ENCODE measurements around the gene CPNE2. TPM values are rescaled to one million over a fixed set of nuclear protein-coding genes. Genes with fewer than 3 reads are reported as not detected.

Gene CPNE2
- total RNA-seq, 1 donor from 2014 or later: 14.6 TPM

DNA sequence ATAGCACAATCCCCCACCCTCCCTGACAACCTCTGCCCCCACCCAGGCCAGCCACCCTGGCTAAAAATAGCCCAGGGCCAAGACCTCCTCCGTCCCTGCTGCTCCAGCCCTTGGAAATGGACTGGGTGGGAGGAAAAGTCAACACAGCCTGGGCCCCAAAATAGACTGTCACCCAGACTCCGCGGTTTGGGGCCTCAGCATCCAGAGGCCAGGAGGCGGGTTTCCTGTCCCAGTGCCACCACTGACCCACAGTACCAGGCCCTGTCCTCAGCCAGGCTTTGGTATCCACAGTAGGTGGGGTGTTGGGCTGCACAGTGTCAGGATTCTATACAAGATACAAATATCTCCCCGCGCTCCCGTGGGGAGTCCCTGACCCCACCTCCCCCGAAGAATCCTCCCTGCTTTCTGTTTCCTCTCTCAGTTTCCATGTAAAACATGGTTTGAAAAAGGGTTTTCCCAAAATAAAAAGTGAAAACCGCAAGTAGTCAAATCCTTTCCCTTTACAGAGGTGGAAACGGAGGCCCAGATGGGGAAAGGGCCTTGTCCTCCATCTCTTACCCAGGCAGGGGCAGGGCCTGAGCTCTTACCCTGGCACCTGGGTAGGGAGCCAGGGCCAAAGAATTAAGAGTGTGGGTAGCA is 20.1 kb downstream of the CPNE2 start:
- DNase-seq (ENCODE audit: missing footprints): peak; percentile 27
- intact Hi-C loops (cut with DNase I): no loop called here
- no peak for ATAC-seq

DNA sequence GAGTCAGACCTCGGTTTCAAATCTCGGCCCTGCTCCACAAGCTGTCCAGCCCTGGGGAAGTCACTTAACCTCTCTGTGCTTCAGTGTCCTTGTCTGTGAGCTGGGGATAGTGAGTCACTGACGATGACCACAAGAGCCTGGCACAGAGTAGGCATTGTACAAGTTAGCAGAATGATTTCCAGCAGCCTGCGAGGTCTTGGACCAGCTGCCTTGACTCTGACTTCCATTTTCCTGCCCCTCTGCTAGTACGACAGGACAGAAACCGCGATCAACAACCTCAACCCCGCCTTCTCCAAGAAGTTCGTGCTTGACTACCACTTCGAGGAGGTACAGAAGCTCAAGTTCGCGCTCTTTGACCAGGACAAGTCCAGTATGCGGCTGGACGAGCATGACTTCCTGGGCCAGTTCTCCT is 20.7 kb downstream of the CPNE2 start:
- ATAC-seq (no peak), DNase-seq (ENCODE audit: missing footprints) (peak; percentile 41)
- intact Hi-C loops (cut with DNase I): no loop called here

DNA sequence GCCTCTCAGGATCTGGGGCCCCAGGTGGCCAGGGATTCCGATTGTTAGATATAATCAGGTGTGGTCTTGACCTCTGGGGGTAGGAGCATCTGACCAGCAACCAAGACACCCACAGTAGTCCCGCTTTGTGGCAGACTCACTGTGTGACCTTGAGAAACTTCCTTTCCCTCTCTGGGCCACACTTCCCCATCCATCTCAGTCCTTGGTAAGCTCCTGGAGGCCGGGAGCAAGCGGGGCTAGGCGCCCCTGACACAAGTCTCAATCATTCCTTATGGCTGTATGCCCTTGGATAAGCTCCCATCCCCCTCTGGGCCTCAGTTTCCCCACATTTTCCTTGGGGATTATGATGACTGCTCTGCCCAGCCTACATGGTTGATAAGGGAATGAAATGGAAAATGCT is 21.3 kb downstream of the CPNE2 start:
- ATAC-seq (no peak), DNase-seq (ENCODE audit: missing footprints) (peak; percentile 22)
- intact Hi-C loops (cut with DNase I): no loop called here

DNA sequence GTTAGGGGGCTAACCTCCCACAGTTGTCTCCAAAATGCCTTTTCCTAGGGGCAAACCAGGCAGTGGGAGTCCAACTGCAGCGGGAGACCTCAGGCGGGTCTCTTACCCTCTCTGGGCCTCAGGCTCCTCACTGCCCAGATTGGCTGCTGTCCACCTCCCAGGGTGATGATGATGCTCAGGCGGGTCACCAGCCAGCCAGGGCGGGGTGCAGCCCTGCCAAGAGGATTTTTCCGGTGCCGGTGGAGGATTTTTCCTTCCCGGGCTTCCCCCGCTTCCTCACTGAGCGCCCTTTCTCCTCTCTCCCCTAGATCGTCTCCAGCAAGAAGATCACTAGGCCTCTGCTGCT is 22.8 kb downstream of the CPNE2 start:
- ATAC-seq (no peak), DNase-seq (ENCODE audit: missing footprints) (peak; percentile 8)
- intact Hi-C loops (cut with DNase I): no loop called here

DNA sequence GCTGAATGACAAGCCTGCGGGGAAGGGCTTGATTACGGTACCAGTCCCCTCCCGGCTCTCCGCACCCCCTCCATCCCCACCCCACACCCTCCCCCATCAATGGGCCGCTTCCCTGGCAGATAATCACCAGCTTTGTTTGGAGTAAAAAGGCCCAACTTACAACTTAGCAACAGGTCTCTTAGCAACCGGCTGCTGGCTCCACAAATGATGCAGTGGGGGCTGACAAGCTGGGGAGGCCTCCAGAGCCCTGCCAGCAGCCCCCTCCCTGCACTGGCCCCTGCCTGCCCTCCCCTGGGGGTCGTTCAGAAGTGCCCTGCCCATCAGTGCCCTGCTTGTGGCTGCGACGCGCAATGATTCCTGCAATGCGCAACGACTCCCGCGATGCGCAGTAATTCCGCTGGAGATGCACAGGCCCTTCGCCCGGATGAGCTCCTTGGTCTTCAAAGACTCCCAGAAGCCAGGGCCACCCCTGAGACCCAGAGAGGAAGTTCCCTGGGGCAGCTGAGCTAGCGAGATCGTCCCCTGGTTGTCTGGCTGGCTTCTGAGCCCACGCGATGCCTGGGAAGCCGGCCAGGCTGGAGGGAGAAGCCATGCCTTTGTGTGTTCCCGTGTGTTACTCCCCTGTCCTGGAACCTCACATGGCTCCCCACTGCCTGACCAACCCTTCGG is 23.3 kb downstream of the CPNE2 start:
- DNase-seq (ENCODE audit: missing footprints) (peak; percentile 88), ATAC-seq (peak; percentile 73)
- intact Hi-C loops (cut with DNase I): no loop called here

DNA sequence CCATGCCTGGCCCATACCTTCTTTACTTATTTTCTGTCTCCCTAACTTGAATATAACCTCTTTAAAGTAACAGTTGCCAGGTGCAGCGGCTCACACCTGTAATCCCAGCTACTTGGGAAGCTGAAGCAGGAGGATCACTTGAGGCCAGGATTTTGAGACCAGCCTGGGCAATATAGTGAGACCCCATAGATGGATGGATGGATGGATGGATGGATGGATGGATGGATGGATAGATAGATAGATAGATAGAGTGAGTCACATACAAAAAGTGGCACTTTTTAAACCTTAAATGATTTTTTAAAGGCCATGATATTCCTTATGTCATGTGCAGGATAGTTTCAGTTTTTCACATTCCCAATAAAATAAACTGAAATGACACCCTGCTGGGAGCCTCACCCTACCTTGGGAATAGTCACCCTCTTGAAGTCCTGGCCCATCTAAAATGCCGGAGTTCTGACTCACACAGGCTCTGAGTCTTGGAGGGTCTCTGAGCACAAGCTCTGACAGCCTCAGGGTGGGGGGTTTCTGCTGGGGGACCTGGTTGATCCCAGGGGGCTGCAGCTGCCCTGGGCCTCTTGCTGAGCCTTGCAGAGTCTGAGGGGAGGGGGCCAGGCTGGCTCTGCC is 26.2 kb downstream of the CPNE2 start:
- intact Hi-C loops (cut with DNase I): no loop called here
- ATAC-seq: no peak

DNA sequence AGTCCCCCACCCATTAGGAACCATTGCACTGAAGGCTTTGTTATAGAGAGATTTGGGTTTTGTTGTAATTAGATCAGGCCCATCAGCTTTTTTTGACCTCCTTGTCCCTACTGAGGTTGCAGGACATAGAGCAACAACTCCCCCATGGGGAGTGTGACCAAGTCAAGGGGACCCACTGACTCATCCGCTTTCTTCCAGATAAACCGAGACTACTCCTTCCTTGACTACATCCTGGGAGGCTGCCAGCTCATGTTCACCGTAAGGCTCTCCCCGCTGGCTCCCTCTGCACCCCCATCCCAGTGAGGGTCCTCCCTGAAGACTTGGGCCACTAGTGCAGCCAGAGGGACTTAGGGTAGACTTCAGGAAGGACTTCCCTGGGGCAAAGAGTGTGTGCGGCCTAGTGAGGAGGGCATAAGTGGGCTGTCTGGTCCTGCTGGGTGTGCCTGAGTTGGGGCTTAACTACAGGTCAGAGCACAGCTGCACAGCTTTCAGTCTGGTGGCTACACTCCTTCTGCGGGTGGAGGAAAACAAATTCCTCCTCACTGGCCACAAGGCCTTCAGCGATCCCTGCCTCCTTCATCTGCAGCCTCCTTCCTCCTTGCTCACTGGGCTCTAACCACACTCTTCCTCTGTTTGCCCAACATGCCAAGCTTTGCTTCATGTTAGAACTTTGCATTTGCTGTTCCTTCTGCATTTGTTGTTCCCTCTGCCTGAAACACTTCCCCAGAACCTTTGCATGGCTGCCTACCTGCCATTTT is 31.0 kb downstream of the CPNE2 start:
- ATAC-seq (no peak), DNase-seq (ENCODE audit: missing footprints) (peak; percentile 26)
- intact Hi-C loops (cut with DNase I): no loop called here

More for the DNA sequence above, 26.2 kb downstream of the CPNE2 start:
- DNase-seq (ENCODE audit: missing footprints): no peak

DNA sequence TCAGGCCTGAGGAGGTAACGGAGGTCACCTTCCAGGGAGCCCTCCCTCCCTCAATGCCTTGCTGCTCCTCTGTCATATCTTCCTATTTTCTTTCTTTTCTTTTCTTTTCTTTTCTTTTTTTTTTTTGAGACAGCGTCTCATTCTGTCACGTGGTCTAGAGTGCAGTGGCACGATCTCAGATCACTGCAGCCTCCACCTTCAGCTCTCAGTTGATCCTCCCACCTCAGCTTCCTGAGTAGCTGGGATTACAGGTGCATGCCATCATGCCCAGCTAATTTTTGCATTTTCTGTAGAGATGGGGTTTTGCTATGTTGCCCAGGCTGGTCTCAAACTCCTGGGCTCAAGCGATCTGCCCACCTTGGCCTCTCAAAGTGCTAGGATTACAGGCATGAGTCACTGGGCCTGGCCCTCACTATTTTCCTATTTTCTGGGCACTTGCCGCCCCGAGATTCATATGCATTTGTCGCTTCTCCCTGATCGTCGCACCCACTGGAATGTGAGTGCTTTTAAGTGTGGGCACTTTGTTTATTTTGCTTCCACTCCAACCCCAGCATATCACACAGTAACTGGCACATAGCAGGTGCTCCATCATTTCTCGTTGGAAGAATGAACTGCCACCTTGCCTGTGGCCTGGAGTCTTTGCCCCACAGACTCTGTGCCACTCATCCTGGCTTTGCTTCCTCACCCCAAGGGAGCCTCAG is 31.7 kb downstream of the CPNE2 start:
- ATAC-seq: no peak
- peak; percentile 3 for DNase-seq (ENCODE audit: missing footprints)
- intact Hi-C loops (cut with DNase I): no loop called here

DNA sequence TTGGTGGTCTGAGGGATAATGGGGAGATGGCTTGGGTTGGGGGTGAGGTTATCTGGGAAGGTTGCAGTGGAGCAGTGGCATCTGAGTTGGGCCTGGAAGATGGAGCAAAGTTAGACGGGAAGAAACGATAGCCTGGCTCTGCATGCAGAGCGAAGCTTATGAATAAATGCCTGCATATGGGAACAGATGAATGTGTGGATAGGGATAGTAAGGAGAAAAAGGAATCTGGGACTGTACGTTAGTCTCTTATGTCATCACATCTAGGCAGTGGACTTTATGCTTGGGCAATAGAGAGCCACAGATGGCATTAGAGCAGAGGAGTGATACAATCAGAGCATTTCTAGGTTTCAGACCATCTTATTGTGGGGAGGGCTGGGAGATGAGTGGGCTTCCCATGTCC is 33.0 kb downstream of the CPNE2 start:
- no peak for DNase-seq (ENCODE audit: missing footprints)
- intact Hi-C loops (cut with DNase I): no loop called here
- ATAC-seq: no peak

DNA sequence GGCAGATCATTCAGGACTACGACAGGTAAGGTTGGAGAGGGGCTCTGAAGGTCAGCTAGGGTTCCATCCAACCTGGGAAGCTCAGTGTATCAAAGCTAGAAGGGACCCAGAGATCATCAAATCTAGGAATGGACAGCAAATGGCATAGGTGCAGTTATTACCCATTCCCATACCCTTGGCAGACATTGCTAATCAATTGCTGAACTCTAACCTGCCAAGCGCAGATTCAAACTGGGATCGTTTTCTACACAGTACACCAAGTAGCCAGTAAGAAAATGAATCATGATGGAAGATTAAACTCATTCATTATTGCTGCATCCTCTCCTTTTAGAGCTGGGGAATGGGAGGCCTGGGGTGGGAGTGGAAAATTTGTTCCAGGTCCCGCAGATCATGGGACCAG is 33.6 kb downstream of the CPNE2 start:
- ATAC-seq (no peak), DNase-seq (ENCODE audit: missing footprints) (no peak)
- intact Hi-C loops (cut with DNase I): no loop called here

DNA sequence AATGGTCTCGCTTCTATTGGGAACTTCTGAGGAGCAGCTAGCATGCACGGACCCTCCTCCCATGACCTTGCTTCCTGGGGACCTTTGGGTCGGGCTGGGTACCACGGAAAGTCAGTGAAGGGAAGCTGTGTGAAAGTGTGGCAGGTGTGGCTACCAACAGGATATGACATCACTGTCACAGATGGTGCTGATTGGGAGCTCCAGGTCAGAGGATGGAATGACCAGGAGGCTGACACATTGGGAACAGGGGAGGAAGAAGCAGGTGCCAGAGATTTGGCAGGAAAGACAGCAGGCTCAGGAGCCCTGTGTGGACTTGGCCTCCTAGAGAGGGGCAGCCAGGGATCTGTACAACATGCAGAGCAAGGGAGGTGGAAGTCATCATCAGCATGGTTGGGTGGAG is 34.0 kb downstream of the CPNE2 start:
- DNase-seq (ENCODE audit: missing footprints): no peak
- no peak for ATAC-seq
- intact Hi-C loops (cut with DNase I): no loop called here

DNA sequence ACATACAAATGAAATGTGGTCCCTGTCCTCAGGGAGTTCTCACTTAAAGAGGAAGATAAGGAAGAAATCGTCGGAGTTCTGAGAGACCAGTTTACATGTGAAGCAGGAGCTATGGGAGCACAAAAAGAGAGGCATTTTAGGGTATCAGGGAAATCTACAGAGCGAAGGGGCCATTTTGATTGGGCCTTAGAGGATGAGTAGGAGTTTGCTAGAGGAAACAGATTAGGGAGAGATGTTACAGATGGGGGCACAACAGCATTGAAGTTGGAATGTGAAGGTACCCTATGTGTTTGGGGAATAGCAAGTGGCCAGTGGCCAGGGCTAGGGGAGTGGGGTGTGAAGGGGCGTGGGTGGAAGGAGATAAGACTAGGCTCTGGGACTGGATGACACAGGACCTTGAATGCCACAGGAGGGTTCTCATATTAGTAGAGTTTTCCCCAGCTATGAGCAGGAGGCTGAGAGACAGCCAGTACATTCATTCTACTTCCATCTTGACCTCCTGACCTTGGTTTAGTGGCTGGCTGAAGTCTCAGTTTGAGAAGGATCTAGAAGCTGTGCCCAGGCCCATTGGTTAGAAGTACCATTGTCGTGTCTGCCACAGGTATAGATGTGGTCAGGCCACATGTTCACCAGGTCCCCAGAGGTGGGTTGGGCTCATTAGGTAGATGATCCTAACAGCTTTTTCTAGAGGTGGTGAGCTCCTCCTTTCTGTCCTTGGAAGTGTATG is 34.8 kb downstream of the CPNE2 start:
- ATAC-seq: no peak
- intact Hi-C loops (cut with DNase I): no loop called here
- DNase-seq (ENCODE audit: missing footprints): no peak

DNA sequence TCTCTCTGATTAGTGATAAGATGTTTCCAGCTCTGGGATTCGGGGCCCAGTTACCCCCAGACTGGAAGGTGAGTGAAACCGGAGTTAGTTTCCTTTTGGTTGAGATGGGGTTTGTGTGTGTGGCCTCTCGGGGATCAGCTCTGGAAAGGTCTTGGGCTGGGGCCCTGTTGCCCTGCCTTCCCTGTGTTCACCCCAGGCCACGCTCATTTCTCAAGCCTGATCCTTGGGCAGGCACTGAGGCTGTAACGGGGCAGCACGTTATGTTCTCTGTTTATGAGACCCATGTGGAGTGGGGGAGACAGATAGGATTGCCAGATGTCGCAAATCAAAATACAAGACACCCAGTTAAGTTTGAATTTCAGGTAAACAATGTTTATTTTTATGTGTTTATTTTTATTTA is 35.5 kb downstream of the CPNE2 start:
- intact Hi-C loops (cut with DNase I): no loop called here
- ATAC-seq (no peak), DNase-seq (ENCODE audit: missing footprints) (no peak)

DNA sequence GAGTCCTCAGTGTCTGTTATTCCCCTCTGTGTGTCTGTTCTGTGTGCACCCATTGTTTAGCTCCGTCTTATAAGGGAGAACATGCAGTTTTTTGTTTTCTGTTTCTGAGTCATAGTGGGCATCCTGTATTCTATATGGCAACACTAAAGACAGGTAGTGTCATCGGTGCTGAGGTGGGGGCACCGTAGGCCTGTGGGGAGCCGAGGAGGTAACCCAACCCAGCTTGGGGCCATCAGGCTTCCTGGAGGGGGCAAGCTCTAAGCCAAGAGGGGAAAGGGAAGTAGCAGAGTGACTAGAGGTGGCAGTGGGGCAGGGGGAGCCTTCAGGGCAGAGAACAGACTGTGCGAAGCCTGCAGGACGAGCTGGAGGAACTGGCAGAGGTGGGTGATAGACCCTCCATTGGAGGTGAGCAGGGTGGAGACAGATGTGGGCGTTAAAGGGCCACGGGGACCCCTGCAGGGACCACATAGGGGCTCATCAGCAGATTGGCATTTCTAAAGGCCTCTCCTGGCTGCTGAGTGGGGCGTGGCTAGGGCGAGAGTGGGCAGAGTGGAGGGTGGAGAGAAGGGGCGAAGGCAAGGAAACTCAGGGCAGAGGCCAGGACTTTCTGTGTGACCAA is 36.5 kb downstream of the CPNE2 start:
- ATAC-seq: no peak
- DNase-seq (ENCODE audit: missing footprints): no peak
- intact Hi-C loops (cut with DNase I): no loop called here

DNA sequence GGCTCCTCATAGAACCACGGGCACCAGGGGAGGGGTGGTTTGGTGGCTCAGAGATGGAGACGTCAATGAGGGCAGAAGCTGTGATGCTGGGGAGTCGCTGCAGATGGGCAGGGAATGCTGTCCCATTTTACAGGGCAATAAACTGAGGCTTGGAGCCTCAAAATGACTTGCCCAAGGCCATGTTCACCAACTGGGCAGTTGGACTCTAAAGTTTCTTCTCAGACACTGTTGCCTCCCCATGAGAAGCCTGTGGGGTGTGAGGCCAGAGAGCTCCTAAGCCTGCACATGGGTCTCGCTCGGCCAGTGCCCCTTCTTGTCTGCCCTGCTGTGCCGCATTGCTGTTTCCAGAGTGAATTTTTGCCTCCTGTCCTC is 38.6 kb downstream of the CPNE2 start:
- ATAC-seq: no peak
- DNase-seq (ENCODE audit: missing footprints): no peak

DNA sequence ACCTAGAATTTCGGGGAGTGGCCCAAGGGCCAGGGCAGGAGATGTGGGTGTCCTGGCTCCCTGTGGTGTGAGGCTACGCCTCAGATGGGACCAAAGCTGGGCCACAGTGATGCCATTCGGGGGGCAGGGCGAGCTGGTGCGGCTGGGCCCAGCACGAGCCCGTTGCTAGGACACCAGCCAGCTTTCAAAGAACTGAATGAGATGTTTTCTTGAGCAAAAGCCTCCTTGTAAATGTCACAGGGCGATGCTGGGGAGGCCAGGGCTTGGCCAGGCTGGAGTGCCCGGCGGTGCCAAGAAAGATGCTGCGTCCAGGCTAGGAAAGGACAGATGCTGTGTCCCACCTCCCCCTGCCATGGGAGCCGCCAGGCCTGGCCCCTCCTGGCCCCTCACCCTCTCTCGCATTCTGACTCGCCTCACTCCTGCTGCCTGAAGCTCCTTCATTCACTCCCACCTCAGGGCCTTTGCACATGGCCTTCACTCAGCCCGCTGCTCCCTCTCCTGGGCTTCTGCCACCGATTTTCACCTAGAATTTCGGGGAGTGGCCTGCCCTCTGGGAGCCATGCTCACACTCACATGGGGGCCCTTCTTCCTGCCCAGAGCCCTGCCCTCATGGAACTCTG is 39.1 kb downstream of the CPNE2 start:
- intact Hi-C loops (cut with DNase I): no loop called here
- ATAC-seq: no peak
- no peak for DNase-seq (ENCODE audit: missing footprints)

More for the DNA sequence above, 38.6 kb downstream of the CPNE2 start:
- intact Hi-C loops (cut with DNase I): no loop called here

DNA sequence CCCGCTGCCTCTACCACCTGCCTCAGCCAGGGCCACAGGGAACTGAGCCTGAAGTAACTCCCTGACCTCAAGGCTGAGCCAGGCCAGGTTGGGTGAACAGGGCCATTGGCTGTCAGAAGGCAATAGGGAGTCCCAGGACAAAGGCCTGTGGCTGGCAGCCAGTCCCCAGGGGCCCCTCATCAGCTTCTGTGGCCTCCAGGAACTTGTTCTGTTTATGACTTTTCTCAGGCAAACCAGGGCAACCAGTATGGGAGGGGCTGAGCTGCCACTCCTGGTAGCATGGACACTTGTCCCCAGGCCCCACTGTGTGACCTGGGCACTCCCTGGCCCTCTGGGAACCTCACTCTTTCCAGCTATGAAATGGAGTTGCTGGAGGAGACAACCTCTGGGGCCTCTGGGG is 40.1 kb downstream of the CPNE2 start:
- DNase-seq (ENCODE audit: missing footprints) (no peak), ATAC-seq (no peak)
- intact Hi-C loops (cut with DNase I): no loop called here

DNA sequence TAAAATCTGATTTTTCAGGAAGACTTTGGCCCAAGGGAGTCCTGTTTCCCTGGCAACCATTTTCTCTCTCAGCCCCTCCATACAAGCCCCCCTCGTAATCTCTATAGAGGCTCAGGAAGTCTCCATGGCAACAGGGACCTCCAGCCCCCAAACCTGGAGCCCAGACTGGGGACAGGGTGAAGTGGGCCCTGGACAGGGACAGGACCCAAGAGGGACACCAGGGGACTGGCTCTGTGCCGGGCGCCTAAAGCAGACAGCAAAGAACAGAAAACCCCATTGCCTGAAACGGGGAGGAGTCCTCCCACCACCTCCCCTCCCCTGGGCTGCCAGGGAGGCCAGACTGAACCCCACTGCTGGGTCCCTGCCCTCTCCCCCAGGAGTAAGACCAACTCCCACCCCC is 40.6 kb downstream of the CPNE2 start:
- DNase-seq (ENCODE audit: missing footprints) (no peak), ATAC-seq (no peak)
- intact Hi-C loops (cut with DNase I): no loop called here

Data from Right ventricle myocardium inferior (tissue), 1 donor.